HG03159 (cell line): ENCODE data around the gene TLK2.
A peak's percentile ranks its signal among the peaks of the same experiment; 100 is the strongest.
"Not testable (repeated sequence)": the region's sequence is repeated elsewhere in the genome, so short reads cannot be mapped to it uniquely, and the experiment has no call there.

Experiments used
- ATAC-seq: cut with Tn5 transposase; IDR thresholded peaks from one replicate; pipeline ENCODE4 v1.9.1; 2021; ENCODE audit warnings: mild to moderate bottlenecking, moderate library complexity; ENCODE audit not compliant: unreplicated experiment

The TLK2 gene

GRCh38 chr17:62482553-62482952, 3.9 kb downstream of the TLK2 start:
- ATAC-seq: not testable (repeated sequence)

DNA sequence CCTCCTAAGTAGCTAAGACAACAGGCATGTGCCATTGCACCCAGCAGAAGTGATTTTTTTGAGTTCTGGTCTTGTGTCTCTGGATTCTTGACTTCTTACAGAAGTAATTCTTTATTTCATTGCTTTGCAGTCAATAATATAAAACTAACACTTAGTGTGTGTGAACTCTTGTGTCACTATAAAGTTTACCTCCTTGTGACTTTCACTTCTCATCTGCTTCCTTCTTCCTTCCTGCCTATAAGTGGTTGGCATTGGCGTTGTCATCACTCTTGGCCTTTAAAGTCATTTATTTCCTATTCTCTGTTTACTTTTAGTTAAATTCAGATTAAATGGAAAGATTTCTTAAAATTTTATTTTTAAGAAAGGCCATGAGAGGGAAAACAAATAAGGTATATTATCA, 12.4 kb downstream of the TLK2 start:
- ATAC-seq: not testable (repeated sequence)

GRCh38 chr17:62493049-62493655, 14.5 kb downstream of the TLK2 start:
- ATAC-seq: not testable (repeated sequence)

DNA sequence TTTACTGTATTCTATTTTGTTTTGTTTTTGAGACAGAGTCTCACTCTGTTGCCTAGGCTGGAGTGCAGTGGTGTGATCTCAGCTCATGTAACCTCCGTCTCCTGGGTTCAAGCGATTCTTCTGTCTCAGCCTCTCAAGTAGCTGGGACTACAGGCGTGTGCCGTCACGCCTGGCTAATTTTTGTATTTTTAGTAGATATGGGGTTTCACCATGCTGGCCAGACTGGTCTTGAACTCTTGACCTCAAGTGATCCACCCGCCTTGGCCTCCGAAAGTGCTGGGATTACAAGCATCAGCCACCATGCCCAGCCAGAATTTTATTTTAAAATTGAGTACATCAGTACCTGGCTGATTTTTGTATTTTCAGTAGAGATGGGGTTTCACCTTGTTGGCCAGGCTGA, 15.4 kb downstream of the TLK2 start:
- ATAC-seq: not testable (repeated sequence)

DNA sequence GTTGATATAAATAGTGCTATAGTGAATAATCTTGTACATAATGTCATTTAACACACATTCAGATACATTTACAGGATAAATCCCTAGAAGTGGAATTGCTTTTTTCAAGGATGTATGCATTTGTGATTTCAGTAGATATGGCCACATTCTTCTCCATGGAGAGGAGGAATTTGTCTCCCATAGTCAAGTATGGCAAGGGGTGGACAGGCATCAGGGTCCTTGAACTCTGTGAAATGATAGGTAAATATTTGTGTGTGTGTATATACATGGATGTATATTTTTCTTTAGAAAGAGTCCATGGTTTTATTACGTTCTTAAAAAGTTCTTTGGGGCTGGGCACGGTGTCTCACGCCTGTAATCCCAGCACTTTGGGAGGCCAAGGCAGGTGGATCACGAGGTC, 17.7 kb downstream of the TLK2 start:
- not testable (repeated sequence) for ATAC-seq

GRCh38 chr17:62498796-62499195, 20.2 kb downstream of the TLK2 start:
- ATAC-seq: not testable (repeated sequence)

DNA sequence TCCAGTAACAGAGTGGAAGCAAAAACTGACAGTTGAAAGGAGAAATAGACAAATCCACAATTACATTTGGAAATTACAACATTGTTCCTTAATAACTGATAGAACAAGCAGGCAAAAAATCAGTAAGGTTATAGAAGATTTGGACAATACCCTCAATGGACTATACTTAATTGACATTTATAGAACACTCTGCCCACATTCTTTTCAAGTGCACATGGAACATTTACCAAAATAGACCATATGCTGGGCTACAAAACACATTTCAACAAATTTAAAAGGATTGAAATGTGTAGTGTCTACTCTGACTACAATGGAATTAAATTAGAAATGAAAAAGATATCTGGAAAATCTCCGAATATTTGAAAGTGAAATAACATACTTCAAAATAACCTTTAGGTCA, 21.8 kb downstream of the TLK2 start:
- ATAC-seq: not testable (repeated sequence)

GRCh38 chr17:62504857-62505256, 26.2 kb downstream of the TLK2 start:
- not testable (repeated sequence) for ATAC-seq

GRCh38 chr17:62507191-62507836, 28.7 kb downstream of the TLK2 start:
- ATAC-seq: not testable (repeated sequence)

GRCh38 chr17:62510247-62510819, 31.7 kb downstream of the TLK2 start:
- not testable (repeated sequence) for ATAC-seq

- ATAC-seq: not testable (repeated sequence)
Observed at GRCh38 chr17:62511014-62511413, 32.4 kb downstream of the TLK2 start.

DNA sequence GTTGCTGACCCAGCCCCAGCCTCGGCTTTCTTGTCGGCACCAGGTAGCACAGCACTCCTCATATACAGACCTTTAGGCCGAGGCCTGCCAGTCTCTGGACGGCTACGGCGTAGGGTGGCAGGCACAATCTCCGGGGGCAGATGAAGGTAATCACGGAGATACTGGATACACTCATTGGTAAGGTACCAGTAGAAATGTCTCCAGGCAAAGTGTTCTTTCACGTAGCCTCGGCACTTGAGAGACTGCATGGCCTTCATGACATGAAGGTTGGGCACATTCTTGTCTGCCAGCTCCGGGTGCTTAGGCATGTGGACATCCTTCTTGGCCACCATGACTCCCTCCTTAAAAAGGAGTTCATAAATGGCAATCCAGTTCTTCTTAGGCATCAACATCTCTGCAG, 37.8 kb downstream of the TLK2 start:
- not testable (repeated sequence) for ATAC-seq

DNA sequence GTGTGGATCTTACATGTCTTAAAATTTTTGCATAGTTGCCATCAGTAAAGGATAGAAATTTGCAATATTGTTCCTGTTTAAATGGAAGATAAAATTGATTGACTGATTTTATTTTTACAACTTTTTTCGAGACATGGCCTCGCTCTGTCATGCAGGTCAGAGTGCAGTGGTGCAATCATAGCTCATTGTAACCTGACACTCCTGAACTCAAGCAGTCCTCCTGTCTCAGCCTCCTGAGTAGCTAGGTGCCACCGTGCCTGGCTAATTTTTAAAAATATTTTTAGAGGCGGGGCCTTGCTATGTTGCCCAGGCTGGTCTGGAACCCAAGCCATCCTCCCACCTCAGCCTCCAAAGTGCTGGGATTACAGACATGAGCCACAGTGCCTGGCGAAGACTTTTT, 42.7 kb downstream of the TLK2 start:
- ATAC-seq: not testable (repeated sequence)

GRCh38 chr17:62524077-62524476, 45.5 kb downstream of the TLK2 start:
- not testable (repeated sequence) for ATAC-seq

GRCh38 chr17:62525317-62525716, 46.7 kb downstream of the TLK2 start:
- not testable (repeated sequence) for ATAC-seq

GRCh38 chr17:62530936-62531335, 52.3 kb downstream of the TLK2 start:
- not testable (repeated sequence) for ATAC-seq

- ATAC-seq: not testable (repeated sequence)
Observed at GRCh38 chr17:62536557-62536956, 57.9 kb downstream of the TLK2 start.

DNA sequence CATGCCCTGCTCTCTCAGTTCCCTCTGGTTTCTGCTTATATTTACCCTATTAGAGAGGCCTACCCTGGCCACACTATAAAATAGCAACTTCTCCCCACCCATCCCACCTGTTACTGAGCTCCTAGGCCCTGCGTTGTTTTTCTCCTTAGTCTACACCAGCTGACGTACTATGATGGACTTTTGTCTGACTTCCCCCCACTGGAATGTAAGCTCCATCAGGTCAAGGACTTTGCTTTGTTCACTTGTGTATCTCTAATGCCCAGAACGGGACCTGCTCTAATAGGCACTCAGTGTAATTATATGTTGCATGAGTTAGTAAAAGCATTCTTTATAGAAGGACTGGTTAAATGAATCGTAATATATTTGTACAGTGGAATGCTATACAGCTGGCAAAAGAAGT, 62.4 kb downstream of the TLK2 start:
- not testable (repeated sequence) for ATAC-seq

DNA sequence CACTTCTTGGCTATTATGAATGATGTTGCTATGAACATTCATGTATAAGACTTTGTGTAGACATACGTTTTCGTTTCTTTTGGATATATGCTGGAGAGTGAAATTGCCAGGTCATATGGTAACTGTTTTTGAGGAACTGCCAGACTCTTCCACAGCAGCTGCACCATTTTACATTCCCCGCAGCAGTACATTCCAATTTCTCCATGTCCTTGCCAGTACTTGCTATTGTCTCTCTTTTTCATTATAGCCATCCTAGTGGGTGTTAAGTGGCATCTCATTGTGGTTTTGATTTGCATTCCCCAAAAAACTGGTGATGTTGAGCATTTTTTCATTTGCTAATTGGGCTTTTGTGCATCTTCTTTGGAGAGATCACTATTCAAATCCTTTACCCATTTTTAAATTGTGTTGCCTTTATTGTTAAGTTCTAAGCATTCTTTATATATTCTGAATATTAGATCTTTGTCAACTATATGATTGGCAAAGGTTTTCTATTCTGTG, 64.7 kb downstream of the TLK2 start:
- ATAC-seq: not testable (repeated sequence)

GRCh38 chr17:62546066-62546465, 67.4 kb downstream of the TLK2 start:
- not testable (repeated sequence) for ATAC-seq

DNA sequence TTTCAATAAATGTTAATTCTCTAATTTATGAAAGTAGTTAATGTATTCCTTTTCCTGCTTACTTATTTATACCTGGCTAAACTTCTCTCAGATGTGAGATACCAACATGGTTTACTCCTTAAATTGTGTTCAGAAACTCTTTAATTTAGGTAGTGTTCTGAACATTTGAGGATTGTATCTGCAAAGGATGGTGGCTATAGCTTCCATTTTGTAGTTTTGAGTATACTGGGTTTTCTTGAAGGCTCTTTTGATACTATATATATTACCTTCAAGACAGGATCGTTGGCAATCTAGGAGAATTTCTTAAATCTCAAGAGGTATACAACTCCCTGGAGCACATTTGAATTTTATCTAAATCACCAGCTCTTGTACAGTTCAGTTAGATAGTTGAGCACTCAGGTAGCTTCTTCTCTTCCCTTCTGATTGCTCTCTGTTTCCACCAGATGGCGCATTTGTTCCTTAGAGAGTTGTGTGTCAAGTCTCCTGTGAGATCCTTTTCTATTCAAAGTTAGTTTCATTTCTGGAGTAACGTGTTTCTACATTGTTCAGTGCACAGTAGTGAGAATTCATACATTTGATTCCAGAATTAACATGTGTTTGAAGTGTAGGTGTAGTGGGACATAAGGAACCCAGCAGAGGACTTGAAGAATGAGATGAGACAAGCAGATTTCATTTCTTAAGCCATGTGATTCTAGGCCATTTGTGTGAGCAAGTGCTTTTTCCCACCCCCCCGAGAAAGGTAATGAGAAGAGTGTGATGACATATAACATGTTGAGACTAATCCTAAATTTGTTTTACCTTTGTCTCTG, 74.4 kb downstream of the TLK2 start:
- peak; percentile 70 for ATAC-seq
